CD4-positive, CD25-positive, alpha-beta regulatory T cell (primary cell): ENCODE data around the gene BABAM2. TPM values are rescaled to one million over a fixed set of nuclear protein-coding genes. Genes with fewer than 3 reads are reported as not detected.

Experiments used
- ATAC-seq, 2 donors: fragments of 150-1000 bp; cut with Tn5 transposase; one replicate each; pipeline ENCODE4 v1.10.0; 2021; ENCODE audit warnings: low read depth in 2 of 2, moderate number of reproducible peaks in 2 of 2, moderate library complexity in 1 of 2
- DNase-seq, 3 donors: peaks; one replicate each; pipeline versions ENCODE4 v3.0.0 to v3.0.0-alpha.2; 2012 to 2022; ENCODE audit warnings: mixed read lengths in 1 of 3
- H3K27ac ChIP-seq: one replicate; pipeline ENCODE4 v1.7.0; 2013; ENCODE audit warnings: mild to moderate bottlenecking, low read length; ENCODE audit not compliant: insufficient read depth, poor library complexity, severe bottlenecking
- H3K27me3 ChIP-seq: one replicate; pipeline ENCODE4 v1.7.0; 2013; ENCODE audit warnings: low read length; ENCODE audit not compliant: control insufficient read depth, insufficient read depth
- H3K36me3 ChIP-seq: one replicate; pipeline ENCODE4 v1.7.0; 2013; ENCODE audit warnings: mild to moderate bottlenecking, low read length, moderate library complexity; ENCODE audit not compliant: control insufficient read depth, insufficient read depth
- H3K4me1 ChIP-seq: 2 replicates; pipeline ENCODE4 v1.7.0; 2013; ENCODE audit warnings: mild to moderate bottlenecking, low read length; ENCODE audit not compliant: insufficient read depth, control insufficient read depth, poor library complexity, severe bottlenecking
- H3K4me3 ChIP-seq: one replicate; pipeline ENCODE4 v1.7.0; 2013; ENCODE audit warnings: low read depth, mild to moderate bottlenecking, low read length, moderate library complexity
- H3K9me3 ChIP-seq, 2 experiments: 1 replicate in 1 of 2; 2 replicates in 1 of 2; pipeline ENCODE4 v1.7.0; 2013; ENCODE audit warnings: low read length in 2 of 2, mild to moderate bottlenecking in 1 of 2, moderate library complexity in 1 of 2; ENCODE audit not compliant: control insufficient read depth in 2 of 2
- H3K27ac Mint-ChIP-seq, 3 donors: one replicate each; pipeline ENCODE4 v1.8.0; 2020 to 2022; ENCODE audit warnings: mild to moderate bottlenecking in 3 of 3, mixed read lengths in 3 of 3, moderate library complexity in 2 of 3
- H3K27me3 Mint-ChIP-seq: one replicate; pipeline ENCODE4 v1.8.0; 2022; ENCODE audit warnings: mild to moderate bottlenecking, mixed read lengths
- H3K36me3 Mint-ChIP-seq: one replicate; pipeline ENCODE4 v1.8.0; 2020; ENCODE audit warnings: mixed read lengths
- H3K4me1 Mint-ChIP-seq, 4 donors: one replicate each; pipeline ENCODE4 v1.8.0; 2020 to 2022; ENCODE audit warnings: mixed read lengths in 4 of 4, mild to moderate bottlenecking in 1 of 4
- H3K4me3 Mint-ChIP-seq, 4 donors: one replicate each; pipeline ENCODE4 v1.8.0; 2020 to 2022; ENCODE audit warnings: mild to moderate bottlenecking in 4 of 4, mixed read lengths in 4 of 4, moderate library complexity in 3 of 4
- H3K9me3 Mint-ChIP-seq, 7 donors: one replicate each; pipeline ENCODE4 v1.8.0; 2020 to 2022; ENCODE audit warnings: mixed read lengths in 7 of 7, mild to moderate bottlenecking in 3 of 7, moderate library complexity in 2 of 7
- polyA plus RNA-seq, 4 donors: library from polyadenylated mRNA; unstranded; fragments of 300-500 nt; fragmentation: Illumina TruSeq; gene quantifications; one replicate each; pipeline ENCODE4 v1.2.3, GENCODE V29; 2021
- total RNA-seq: library from RNA; stranded (reverse); gene quantifications from one replicate; pipeline ENCODE4 v1.2.3, GENCODE V29; 2022

BABAM2 gene
- total and polyA plus RNA-seq, 5 donors from 2014 or later: 42.9 to 70.0 (median 58.5) TPM

GRCh38 chr2:27854229-27854862 is 36.2 kb upstream of the BABAM2 start:
- ATAC-seq (no peak), DNase-seq (no peak)
- H3K4me3 Mint-ChIP-seq: no peak overlapping the region
- peaks cover 0 to 11% (median 0%) of the 10 kb centered on the region in 7 donors for H3K9me3 Mint-ChIP-seq
- H3K27ac Mint-ChIP-seq: no peak overlapping the region
- Histone ChIP-seq H3K27me3 (no peaks in the 10 kb centered on the region), H3K36me3 (no peaks in the 10 kb centered on the region), H3K9me3 (peaks cover 2 to 6% of the 10 kb centered on the region in 2 experiments), H3K4me1 (no peaks in the 10 kb centered on the region), H3K27ac (no peak overlapping the region), H3K4me3 (no peak overlapping the region)
- H3K27me3 Mint-ChIP-seq: no peaks in the 10 kb centered on the region
- H3K4me1 Mint-ChIP-seq: peaks cover 0 to 5% (median 0%) of the 10 kb centered on the region in 4 donors
- peaks cover 5% of the 10 kb centered on the region for H3K36me3 Mint-ChIP-seq

GRCh38 chr2:27855476-27855875 is 35.1 kb upstream of the BABAM2 start:
- Mint-ChIP-seq H3K36me3 (peaks cover 5% of the 10 kb centered on the region), H3K4me3 (no peak overlapping the region), H3K9me3 (peaks cover 0 to 11% (median 0%) of the 10 kb centered on the region in 7 donors), H3K27me3 (no peaks in the 10 kb centered on the region), H3K27ac (no peak overlapping the region), H3K4me1 (peaks cover 0 to 4% (median under 1%) of the 10 kb centered on the region in 4 donors)
- DNase-seq: peak in 1 of 3 donors; percentile 20
- H3K4me1 ChIP-seq: no peaks in the 10 kb centered on the region
- peaks cover 2 to 6% of the 10 kb centered on the region in 2 experiments for H3K9me3 ChIP-seq
- no peak overlapping the region for H3K27ac ChIP-seq
- no peak for ATAC-seq
- no peaks in the 10 kb centered on the region for H3K36me3 ChIP-seq
- H3K4me3 ChIP-seq: no peak overlapping the region
- no peaks in the 10 kb centered on the region for H3K27me3 ChIP-seq

DNA sequence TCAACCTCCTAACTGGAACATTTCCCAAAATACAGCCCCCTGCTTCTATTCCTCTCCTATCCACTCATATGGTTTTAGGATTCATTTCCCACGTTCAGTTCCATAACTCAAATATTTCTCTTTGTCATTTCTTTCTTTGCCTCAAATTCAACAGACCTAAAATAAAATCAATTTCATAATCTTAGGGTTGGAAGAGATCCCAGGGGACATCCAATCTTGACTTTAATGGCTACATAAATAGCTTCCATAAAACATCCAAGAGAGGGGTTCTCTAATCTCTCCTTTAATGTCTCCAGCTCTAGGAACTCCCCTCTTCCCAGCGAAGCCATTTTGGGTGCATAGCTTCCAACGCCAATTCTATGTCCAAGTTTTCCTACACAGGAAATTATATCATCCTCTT is 34.1 kb upstream of the BABAM2 start:
- no peak overlapping the region for H3K4me3 Mint-ChIP-seq
- H3K4me1 Mint-ChIP-seq: peaks cover 0 to 4% (median 0%) of the 10 kb centered on the region in 4 donors
- H3K27me3 ChIP-seq: no peaks in the 10 kb centered on the region
- H3K27ac ChIP-seq: no peak overlapping the region
- no peaks in the 10 kb centered on the region for H3K4me1 ChIP-seq
- DNase-seq (no peak), ATAC-seq (no peak)
- no peak overlapping the region for H3K4me3 ChIP-seq
- peaks cover 5% of the 10 kb centered on the region for H3K36me3 Mint-ChIP-seq
- H3K27ac Mint-ChIP-seq: no peak overlapping the region
- H3K36me3 ChIP-seq: no peaks in the 10 kb centered on the region
- H3K27me3 Mint-ChIP-seq: no peaks in the 10 kb centered on the region
- H3K9me3 ChIP-seq: peaks cover 2 to 6% of the 10 kb centered on the region in 2 experiments
- peaks cover 0 to 11% (median 0%) of the 10 kb centered on the region in 7 donors for H3K9me3 Mint-ChIP-seq

DNA sequence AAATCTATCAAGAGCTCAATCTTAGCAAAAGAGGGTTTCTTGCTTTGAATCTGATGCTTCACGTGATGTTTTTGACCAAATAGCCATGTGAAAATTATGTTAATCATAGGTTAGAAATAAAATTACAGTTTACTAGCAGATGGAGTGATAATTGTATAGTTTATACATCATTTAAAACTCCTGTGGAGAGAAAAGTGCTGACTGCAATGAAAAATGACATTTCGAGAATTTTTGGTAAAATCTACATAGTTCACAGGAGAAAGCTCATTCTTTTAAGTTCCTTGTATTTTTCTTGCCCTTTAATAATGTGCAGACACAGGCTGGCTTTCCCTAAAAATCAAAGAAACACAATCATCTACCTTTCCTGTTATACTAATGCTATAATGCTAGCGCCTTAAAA is 33.6 kb upstream of the BABAM2 start:
- H3K4me1 ChIP-seq: no peaks in the 10 kb centered on the region
- no peaks in the 10 kb centered on the region for H3K27me3 Mint-ChIP-seq
- DNase-seq (no peak), ATAC-seq (no peak)
- peaks cover 5% of the 10 kb centered on the region for H3K36me3 Mint-ChIP-seq
- H3K4me3 ChIP-seq: no peak overlapping the region
- H3K27ac Mint-ChIP-seq: no peak overlapping the region
- no peak overlapping the region for H3K27ac ChIP-seq
- peaks cover 0 to 4% (median 0%) of the 10 kb centered on the region in 4 donors for H3K4me1 Mint-ChIP-seq
- H3K9me3 ChIP-seq: peaks cover 2 to 6% of the 10 kb centered on the region in 2 experiments
- no peaks in the 10 kb centered on the region for H3K36me3 ChIP-seq
- H3K9me3 Mint-ChIP-seq: peaks cover 0 to 11% (median 0%) of the 10 kb centered on the region in 7 donors
- no peak overlapping the region for H3K4me3 Mint-ChIP-seq
- no peaks in the 10 kb centered on the region for H3K27me3 ChIP-seq

DNA sequence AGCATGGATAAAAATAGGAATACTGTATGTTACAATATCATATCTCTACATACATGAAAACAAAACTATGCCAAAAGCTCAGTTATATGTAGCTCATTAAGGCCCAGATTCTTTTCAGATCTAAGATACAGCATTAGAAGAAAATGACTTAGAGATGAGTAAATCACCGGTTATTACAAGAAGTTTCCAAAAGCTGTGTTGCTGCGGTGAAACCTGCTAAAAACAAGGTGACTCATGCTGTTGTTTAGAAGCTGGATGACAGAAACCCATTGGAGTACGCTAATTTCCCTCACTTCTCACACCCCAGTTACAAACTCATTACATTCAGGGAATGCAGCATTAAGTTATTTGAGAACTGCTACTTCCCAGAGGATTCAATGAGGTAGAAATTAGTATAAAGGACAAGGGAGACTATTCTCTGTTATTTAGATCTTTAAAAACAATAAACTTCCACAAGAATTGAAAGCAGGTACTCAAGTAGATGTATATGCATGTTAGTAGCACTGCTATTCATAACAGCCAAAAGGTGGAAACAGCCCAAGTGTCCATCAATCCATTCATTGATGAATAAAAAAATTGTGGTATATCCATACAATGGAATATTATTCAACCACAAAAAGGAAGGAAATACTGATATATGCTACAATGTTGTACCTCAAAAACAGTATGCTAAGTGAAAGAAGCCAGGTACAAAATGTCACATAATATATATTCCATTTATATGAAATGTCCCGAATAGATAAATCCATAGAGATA is 32.9 kb upstream of the BABAM2 start:
- Histone ChIP-seq H3K4me1 (no peaks in the 10 kb centered on the region), H3K4me3 (no peak overlapping the region), H3K27me3 (no peaks in the 10 kb centered on the region), H3K9me3 (peaks cover 2 to 6% of the 10 kb centered on the region in 2 experiments), H3K36me3 (no peaks in the 10 kb centered on the region), H3K27ac (no peak overlapping the region)
- Mint-ChIP-seq H3K9me3 (peaks cover 0 to 11% (median 0%) of the 10 kb centered on the region in 7 donors), H3K4me3 (no peak overlapping the region), H3K27me3 (no peaks in the 10 kb centered on the region), H3K4me1 (peaks cover 0 to 4% (median 0%) of the 10 kb centered on the region in 4 donors), H3K36me3 (peaks cover 5% of the 10 kb centered on the region), H3K27ac (no peak overlapping the region)
- ATAC-seq: no peak
- DNase-seq: peak in 1 of 3 donors; percentile 27

GRCh38 chr2:27860111-27860510 is 30.4 kb upstream of the BABAM2 start:
- ATAC-seq (no peak), DNase-seq (no peak)
- Mint-ChIP-seq H3K36me3 (peaks cover 3% of the 10 kb centered on the region), H3K4me3 (no peak overlapping the region), H3K27me3 (no peaks in the 10 kb centered on the region), H3K27ac (no peak overlapping the region), H3K9me3 (peaks cover 0 to 11% (median 0%) of the 10 kb centered on the region in 7 donors), H3K4me1 (peaks cover 0 to 4% (median 0%) of the 10 kb centered on the region in 4 donors)
- no peak overlapping the region for H3K27ac ChIP-seq
- H3K27me3 ChIP-seq: no peaks in the 10 kb centered on the region
- no peak overlapping the region for H3K4me3 ChIP-seq
- no peaks in the 10 kb centered on the region for H3K4me1 ChIP-seq
- H3K9me3 ChIP-seq: peaks cover 2 to 6% of the 10 kb centered on the region in 2 experiments
- no peaks in the 10 kb centered on the region for H3K36me3 ChIP-seq

- Histone ChIP-seq H3K27me3 (no peaks in the 10 kb centered on the region), H3K4me3 (no peak overlapping the region), H3K4me1 (no peaks in the 10 kb centered on the region), H3K27ac (no peak overlapping the region), H3K9me3 (no peaks in the 10 kb centered on the region), H3K36me3 (no peaks in the 10 kb centered on the region)
- Mint-ChIP-seq H3K4me3 (no peak overlapping the region), H3K27me3 (no peaks in the 10 kb centered on the region), H3K36me3 (no peaks in the 10 kb centered on the region), H3K27ac (no peak overlapping the region), H3K9me3 (peaks cover 0 to 2% (median 0%) of the 10 kb centered on the region in 7 donors), H3K4me1 (peaks cover 0 to 4% (median 0%) of the 10 kb centered on the region in 4 donors)
- DNase-seq: no peak
- ATAC-seq: no peak
Observed at GRCh38 chr2:27863146-27863545, 27.4 kb upstream of the BABAM2 start.
